ENCODE measurements around the gene MICAL2.

The MICAL2 gene

DNA sequence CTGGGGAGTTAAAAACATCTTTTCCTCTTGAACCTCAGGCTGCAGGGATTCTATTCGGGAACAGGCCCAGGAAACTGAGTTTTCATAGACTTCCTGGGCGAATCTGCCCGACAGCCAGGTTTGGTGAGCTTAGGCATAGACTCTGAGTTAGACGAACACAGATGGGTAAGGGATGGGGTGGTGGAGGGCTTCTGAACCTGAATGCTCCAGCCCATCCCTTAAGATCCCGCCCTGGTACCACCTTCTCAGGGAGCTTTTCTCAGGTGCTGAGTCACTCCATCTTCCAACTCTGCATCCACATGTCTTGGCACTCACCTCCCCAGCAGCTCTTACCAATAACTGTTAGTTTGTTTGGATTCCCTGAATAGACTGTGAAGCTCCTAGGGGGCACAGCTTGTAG, 37.4 kb downstream of the MICAL2 start:
- TF ChIP-seq CSDC2 (CRISPR knock-in tag; IDR thresholded peaks at IDR 0.05) (no peak), ZNF8 (CRISPR knock-in tag; IDR thresholded peaks at IDR 0.05) (no peak), ISL1 (CRISPR knock-in tag; IDR thresholded peaks at IDR 0.05) (no peak), PPARA (CRISPR knock-in tag; IDR thresholded peaks at IDR 0.05; ENCODE audit: borderline replicate concordance) (no peak), OSR1 (CRISPR knock-in tag; IDR thresholded peaks at IDR 0.05) (no peak), TOX (CRISPR knock-in tag; IDR thresholded peaks at IDR 0.05; ENCODE audit: borderline replicate concordance) (no peak), ZFP30 (CRISPR knock-in tag; IDR thresholded peaks at IDR 0.05) (no peak), ZNF70 (CRISPR knock-in tag; IDR thresholded peaks at IDR 0.05) (no peak), TCF4 (CRISPR knock-in tag; IDR thresholded peaks at IDR 0.05; ENCODE audit: borderline replicate concordance) (no peak), RARB (CRISPR knock-in tag; IDR thresholded peaks at IDR 0.05) (no peak), ARNTL (CRISPR knock-in tag; IDR thresholded peaks at IDR 0.05; ENCODE audit: borderline replicate concordance, low read depth) (no peak), BACH2 (CRISPR knock-in tag; IDR thresholded peaks at IDR 0.05; ENCODE audit: borderline replicate concordance) (no peak), ZFP3 (CRISPR knock-in tag; IDR thresholded peaks at IDR 0.05) (no peak), ESRRG (CRISPR knock-in tag; IDR thresholded peaks at IDR 0.05) (no peak), GLIS3 (CRISPR knock-in tag; IDR thresholded peaks at IDR 0.05) (no peak)
- TF ChIP-seq, protein P1, sequence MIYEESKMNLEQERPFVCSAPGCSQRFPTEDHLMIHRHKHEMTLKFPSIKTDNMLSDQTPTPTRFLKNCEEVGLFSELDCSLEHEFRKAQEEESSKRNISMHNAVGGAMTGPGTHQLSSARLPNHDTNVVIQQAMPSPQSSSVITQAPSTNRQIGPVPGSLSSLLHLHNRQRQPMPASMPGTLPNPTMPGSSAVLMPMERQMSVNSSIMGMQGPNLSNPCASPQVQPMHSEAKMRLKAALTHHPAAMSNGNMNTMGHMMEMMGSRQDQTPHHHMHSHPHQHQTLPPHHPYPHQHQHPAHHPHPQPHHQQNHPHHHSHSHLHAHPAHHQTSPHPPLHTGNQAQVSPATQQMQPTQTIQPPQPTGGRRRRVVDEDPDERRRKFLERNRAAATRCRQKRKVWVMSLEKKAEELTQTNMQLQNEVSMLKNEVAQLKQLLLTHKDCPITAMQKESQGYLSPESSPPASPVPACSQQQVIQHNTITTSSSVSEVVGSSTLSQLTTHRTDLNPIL (CRISPR knock-in tag; IDR thresholded peaks at IDR 0.05; ENCODE audit: low read depth), result no peak
- TF ChIP-seq, protein P2, sequence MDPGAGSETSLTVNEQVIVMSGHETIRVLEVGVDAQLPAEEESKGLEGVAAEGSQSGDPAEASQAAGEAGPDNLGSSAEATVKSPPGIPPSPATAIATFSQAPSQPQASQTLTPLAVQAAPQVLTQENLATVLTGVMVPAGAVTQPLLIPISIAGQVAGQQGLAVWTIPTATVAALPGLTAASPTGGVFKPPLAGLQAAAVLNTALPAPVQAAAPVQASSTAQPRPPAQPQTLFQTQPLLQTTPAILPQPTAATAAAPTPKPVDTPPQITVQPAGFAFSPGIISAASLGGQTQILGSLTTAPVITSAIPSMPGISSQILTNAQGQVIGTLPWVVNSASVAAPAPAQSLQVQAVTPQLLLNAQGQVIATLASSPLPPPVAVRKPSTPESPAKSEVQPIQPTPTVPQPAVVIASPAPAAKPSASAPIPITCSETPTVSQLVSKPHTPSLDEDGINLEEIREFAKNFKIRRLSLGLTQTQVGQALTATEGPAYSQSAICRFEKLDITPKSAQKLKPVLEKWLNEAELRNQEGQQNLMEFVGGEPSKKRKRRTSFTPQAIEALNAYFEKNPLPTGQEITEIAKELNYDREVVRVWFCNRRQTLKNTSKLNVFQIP (CRISPR knock-in tag; IDR thresholded peaks at IDR 0.05; ENCODE audit: borderline replicate concordance, low read depth), result no peak
- TF ChIP-seq, protein P3, sequence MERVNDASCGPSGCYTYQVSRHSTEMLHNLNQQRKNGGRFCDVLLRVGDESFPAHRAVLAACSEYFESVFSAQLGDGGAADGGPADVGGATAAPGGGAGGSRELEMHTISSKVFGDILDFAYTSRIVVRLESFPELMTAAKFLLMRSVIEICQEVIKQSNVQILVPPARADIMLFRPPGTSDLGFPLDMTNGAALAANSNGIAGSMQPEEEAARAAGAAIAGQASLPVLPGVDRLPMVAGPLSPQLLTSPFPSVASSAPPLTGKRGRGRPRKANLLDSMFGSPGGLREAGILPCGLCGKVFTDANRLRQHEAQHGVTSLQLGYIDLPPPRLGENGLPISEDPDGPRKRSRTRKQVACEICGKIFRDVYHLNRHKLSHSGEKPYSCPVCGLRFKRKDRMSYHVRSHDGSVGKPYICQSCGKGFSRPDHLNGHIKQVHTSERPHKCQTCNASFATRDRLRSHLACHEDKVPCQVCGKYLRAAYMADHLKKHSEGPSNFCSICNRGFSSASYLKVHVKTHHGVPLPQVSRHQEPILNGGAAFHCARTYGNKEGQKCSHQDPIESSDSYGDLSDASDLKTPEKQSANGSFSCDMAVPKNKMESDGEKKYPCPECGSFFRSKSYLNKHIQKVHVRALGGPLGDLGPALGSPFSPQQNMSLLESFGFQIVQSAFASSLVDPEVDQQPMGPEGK (CRISPR knock-in tag; IDR thresholded peaks at IDR 0.05; ENCODE audit: borderline replicate concordance), result no peak
- TF ChIP-seq, protein P4, sequence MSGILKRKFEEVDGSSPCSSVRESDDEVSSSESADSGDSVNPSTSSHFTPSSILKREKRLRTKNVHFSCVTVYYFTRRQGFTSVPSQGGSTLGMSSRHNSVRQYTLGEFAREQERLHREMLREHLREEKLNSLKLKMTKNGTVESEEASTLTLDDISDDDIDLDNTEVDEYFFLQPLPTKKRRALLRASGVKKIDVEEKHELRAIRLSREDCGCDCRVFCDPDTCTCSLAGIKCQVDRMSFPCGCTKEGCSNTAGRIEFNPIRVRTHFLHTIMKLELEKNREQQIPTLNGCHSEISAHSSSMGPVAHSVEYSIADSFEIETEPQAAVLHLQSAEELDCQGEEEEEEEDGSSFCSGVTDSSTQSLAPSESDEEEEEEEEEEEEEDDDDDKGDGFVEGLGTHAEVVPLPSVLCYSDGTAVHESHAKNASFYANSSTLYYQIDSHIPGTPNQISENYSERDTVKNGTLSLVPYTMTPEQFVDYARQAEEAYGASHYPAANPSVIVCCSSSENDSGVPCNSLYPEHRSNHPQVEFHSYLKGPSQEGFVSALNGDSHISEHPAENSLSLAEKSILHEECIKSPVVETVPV (CRISPR knock-in tag; IDR thresholded peaks at IDR 0.05), result no peak
- no peak for ATAC-seq

DNA sequence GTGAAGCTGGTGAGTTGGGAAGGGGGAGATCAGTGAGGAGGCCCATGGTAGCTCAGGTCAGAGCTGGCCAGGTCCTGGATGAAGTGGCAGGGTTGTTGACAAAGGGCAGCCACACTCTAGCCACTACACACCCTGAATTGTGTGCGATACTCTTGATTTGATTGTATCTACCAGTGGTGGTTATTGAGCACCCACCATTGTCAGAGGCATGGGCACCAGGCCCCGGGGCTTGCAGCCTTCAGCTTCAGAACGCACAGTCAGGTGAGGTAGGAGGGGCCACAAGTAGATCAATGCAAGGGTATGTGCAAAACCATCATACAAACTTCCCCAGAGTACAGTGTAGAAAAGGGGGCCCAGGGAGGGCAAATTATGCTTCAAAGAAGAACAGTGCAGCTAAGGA, 38.1 kb downstream of the MICAL2 start:
- ATAC-seq, result no peak
- TF ChIP-seq TCF4 (CRISPR knock-in tag; IDR thresholded peaks at IDR 0.05; ENCODE audit: borderline replicate concordance) (no peak), ZNF565 (CRISPR knock-in tag; conservative IDR thresholded peaks at IDR 0.05; ENCODE audit: low read depth) (no peak), ZFP3 (CRISPR knock-in tag; IDR thresholded peaks at IDR 0.05) (no peak), RARB (CRISPR knock-in tag; IDR thresholded peaks at IDR 0.05) (no peak), SNAI2 (CRISPR knock-in tag; IDR thresholded peaks at IDR 0.05) (no peak), CSDC2 (CRISPR knock-in tag; IDR thresholded peaks at IDR 0.05) (no peak), TOX (CRISPR knock-in tag; IDR thresholded peaks at IDR 0.05; ENCODE audit: borderline replicate concordance) (no peak), ESRRG (CRISPR knock-in tag; IDR thresholded peaks at IDR 0.05) (no peak), ZFP30 (CRISPR knock-in tag; IDR thresholded peaks at IDR 0.05) (no peak)
- TF ChIP-seq, protein P3 (CRISPR knock-in tag; IDR thresholded peaks at IDR 0.05; ENCODE audit: borderline replicate concordance), result no peak
- TF ChIP-seq, protein P1 (CRISPR knock-in tag; IDR thresholded peaks at IDR 0.05; ENCODE audit: low read depth), result no peak
